Transverse colon (tissue), 3 donors: ENCODE results near the gene PLCL2.

Experiments used
- CTCF ChIP-seq, 5 experiments: fragments of 200-600 bp in 3 of 5; fragments of 450-650 bp in 2 of 5; sonication (generic) in 3 of 5; IDR thresholded peaks; 1 replicate in 2 of 5; 2 replicates in 3 of 5; pipeline ENCODE4 v1.5.1; 2016 to 2017; ENCODE audit warnings: antibody characterized with exemption in 5 of 5, inconsistent platforms in 3 of 5, mild to moderate bottlenecking in 2 of 5, moderate library complexity in 1 of 5
- POLR2A ChIP-seq: fragments of 450-650 bp; IDR thresholded peaks from one replicate; pipeline ENCODE4 v1.6.1; 2016; ENCODE audit warnings: antibody characterized with exemption, mild to moderate bottlenecking, moderate library complexity

GRCh38 chr3:17087509-17087908 lies 202.8 kb downstream of the PLCL2 start:
- TF ChIP-seq CTCF (IDR thresholded peaks at IDR 0.05) = no peak
- no peak for TF ChIP-seq POLR2A
